GM12878 (cell line): ENCODE results near the gene LAMA2. TPM values are rescaled to one million over a fixed set of nuclear protein-coding genes. Genes with fewer than 3 reads are reported as not detected.

ENCODE experiments used
- POLR2A ChIP-seq: IDR thresholded peaks from 2 replicates; pipeline ENCODE4 v1.6.1; 2011; ENCODE audit warnings: low read depth, mild to moderate bottlenecking, low read length
- SMAD5 ChIP-seq: IDR thresholded peaks from 2 replicates; pipeline ENCODE4 v1.6.1; 2016; ENCODE audit warnings: antibody characterized with exemption, low read depth
- STAT1 ChIP-seq: fragments of 450-650 bp; conservative IDR thresholded peaks from 2 replicates; pipeline ENCODE4 v1.6.1; 2014; ENCODE audit warnings: antibody characterized with exemption, mild to moderate bottlenecking
- YBX1 ChIP-seq: fragments of 450-650 bp; IDR thresholded peaks from 2 replicates; pipeline ENCODE4 v1.6.1; 2016; ENCODE audit warnings: antibody characterized with exemption
- polyA plus RNA-seq, 11 experiments: library from polyadenylated mRNA; depleted of rRNA in 4 of 11; unstranded in 6 of 11; stranded (reverse) in 5 of 11; fragments of >200 nt; fragmentation: Nextera tagmentation in 4 of 11; fragmentation: Illumina TruSeq in 1 of 11; extraction: Ambion mirVana in 4 of 11; extraction: Trizol in 1 of 11; gene quantifications; 1 replicate in 1 of 11; 2 replicates in 10 of 11; pipeline versions ENCODE4 v1.2.1 to v1.2.3, GENCODE V29; 2011 to 2016; ENCODE audit warnings: inconsistent platforms in 2 of 11, missing spikeins in 2 of 11, low read depth in 1 of 11
- total RNA-seq, 4 experiments: library from RNA; depleted of rRNA in 3 of 4; stranded (reverse); fragments of >200 nt in 3 of 4; fragmentation: Illumina TruSeq in 1 of 4; extraction: Trizol in 1 of 4; gene quantifications; 2 replicates each; pipeline versions ENCODE4 v1.2.1 to v1.2.3, GENCODE V29; 2013 to 2021
- TF ChIP-seq, protein P1 (sequence below): IDR thresholded peaks from 2 replicates; pipeline ENCODE4 v1.6.1; 2012; ENCODE audit warnings: improper control_type of control experiment, low read depth, low read length; ENCODE audit not compliant: insufficient replicate concordance
- TF ChIP-seq, protein P2 (sequence below): fragments of 450-650 bp; formaldehyde crosslinking; IDR thresholded peaks from 2 replicates; pipeline ENCODE4 v1.5.0; 2022; ENCODE audit warnings: mild to moderate bottlenecking, missing genetic modification characterization

The LAMA2 gene
- total and polyA plus RNA-seq, 10 of the 15 experiments (the other 5 are each of a cell fraction or from before 2014, with no cell fraction given), result 0.04 to 2.0 (median 0.37) TPM; not detected in 1

DNA sequence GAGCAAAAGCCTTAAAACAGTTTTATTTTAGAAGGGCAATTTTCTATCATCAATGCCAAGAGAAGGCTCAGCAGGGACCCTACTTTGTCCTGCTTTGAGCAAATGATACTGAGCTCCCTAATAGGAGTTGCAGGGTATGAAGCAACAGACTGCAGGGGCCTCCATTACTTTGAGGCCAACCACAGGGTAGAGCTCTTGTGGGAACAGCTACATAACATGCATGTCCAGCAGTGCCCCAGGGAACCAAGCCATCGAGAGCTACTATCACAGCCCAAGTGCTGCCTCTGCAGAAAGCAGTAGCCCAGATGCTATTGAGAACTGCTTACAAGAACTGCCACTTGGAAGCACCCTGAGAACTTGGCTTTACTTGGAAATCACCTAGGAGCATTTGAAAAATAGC is 222.1 kb downstream of the LAMA2 start (continued):
- TF ChIP-seq, protein P1, sequence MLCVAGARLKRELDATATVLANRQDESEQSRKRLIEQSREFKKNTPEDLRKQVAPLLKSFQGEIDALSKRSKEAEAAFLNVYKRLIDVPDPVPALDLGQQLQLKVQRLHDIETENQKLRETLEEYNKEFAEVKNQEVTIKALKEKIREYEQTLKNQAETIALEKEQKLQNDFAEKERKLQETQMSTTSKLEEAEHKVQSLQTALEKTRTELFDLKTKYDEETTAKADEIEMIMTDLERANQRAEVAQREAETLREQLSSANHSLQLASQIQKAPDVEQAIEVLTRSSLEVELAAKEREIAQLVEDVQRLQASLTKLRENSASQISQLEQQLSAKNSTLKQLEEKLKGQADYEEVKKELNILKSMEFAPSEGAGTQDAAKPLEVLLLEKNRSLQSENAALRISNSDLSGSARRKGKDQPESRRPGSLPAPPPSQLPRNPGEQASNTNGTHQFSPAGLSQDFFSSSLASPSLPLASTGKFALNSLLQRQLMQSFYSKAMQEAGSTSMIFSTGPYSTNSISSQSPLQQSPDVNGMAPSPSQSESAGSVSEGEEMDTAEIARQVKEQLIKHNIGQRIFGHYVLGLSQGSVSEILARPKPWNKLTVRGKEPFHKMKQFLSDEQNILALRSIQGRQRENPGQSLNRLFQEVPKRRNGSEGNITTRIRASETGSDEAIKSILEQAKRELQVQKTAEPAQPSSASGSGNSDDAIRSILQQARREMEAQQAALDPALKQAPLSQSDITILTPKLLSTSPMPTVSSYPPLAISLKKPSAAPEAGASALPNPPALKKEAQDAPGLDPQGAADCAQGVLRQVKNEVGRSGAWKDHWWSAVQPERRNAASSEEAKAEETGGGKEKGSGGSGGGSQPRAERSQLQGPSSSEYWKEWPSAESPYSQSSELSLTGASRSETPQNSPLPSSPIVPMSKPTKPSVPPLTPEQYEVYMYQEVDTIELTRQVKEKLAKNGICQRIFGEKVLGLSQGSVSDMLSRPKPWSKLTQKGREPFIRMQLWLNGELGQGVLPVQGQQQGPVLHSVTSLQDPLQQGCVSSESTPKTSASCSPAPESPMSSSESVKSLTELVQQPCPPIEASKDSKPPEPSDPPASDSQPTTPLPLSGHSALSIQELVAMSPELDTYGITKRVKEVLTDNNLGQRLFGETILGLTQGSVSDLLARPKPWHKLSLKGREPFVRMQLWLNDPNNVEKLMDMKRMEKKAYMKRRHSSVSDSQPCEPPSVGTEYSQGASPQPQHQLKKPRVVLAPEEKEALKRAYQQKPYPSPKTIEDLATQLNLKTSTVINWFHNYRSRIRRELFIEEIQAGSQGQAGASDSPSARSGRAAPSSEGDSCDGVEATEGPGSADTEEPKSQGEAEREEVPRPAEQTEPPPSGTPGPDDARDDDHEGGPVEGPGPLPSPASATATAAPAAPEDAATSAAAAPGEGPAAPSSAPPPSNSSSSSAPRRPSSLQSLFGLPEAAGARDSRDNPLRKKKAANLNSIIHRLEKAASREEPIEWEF, result no peak
- TF ChIP-seq POLR2A, result no peak
- TF ChIP-seq YBX1, result no peak
- TF ChIP-seq SMAD5, result no peak
- no peak for TF ChIP-seq STAT1
- TF ChIP-seq, protein P2, sequence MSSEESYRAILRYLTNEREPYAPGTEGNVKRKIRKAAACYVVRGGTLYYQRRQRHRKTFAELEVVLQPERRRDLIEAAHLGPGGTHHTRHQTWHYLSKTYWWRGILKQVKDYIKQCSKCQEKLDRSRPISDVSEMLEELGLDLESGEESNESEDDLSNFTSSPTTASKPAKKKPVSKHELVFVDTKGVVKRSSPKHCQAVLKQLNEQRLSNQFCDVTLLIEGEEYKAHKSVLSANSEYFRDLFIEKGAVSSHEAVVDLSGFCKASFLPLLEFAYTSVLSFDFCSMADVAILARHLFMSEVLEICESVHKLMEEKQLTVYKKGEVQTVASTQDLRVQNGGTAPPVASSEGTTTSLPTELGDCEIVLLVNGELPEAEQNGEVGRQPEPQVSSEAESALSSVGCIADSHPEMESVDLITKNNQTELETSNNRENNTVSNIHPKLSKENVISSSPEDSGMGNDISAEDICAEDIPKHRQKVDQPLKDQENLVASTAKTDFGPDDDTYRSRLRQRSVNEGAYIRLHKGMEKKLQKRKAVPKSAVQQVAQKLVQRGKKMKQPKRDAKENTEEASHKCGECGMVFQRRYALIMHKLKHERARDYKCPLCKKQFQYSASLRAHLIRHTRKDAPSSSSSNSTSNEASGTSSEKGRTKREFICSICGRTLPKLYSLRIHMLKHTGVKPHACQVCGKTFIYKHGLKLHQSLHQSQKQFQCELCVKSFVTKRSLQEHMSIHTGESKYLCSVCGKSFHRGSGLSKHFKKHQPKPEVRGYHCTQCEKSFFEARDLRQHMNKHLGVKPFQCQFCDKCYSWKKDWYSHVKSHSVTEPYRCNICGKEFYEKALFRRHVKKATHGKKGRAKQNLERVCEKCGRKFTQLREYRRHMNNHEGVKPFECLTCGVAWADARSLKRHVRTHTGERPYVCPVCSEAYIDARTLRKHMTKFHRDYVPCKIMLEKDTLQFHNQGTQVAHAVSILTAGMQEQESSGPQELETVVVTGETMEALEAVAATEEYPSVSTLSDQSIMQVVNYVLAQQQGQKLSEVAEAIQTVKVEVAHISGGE (CRISPR knock-in tag), result no peak
